Common myeloid progenitor, CD34-positive (primary cell): ENCODE measurements around the gene OTOR.

ENCODE experiments used
- CTCF ChIA-PET: fragments of 350-600 bp; sonication (Branson Sonifier 250); formaldehyde crosslinking; loops from one replicate; lab custom pipeline; 2021; ENCODE audit warnings: antibody characterized with exemption; lab: Charles Lee
- POLR2A ChIA-PET: fragments of 350-600 bp; sonication (Branson Sonifier 250); formaldehyde crosslinking; loops from one replicate; lab custom pipeline; 2021; ENCODE audit warnings: antibody characterized with exemption; lab: Charles Lee
- DNase-seq, 3 donors: peaks; one replicate each; pipeline versions ENCODE4 v3.0.0 to v3.0.0-alpha.2; 2013
- H3K27ac ChIP-seq, 2 experiments: 1 replicate in 1 of 2; 2 replicates in 1 of 2; pipeline ENCODE4 v1.7.0; 2013; ENCODE audit warnings: inconsistent platforms in 2 of 2, low read length in 2 of 2, mild to moderate bottlenecking in 2 of 2, low read depth in 1 of 2, moderate library complexity in 1 of 2; ENCODE audit not compliant: severe bottlenecking in 2 of 2, insufficient read depth in 1 of 2, poor library complexity in 1 of 2
- H3K27me3 ChIP-seq, 5 experiments: replicated peaks in 2 of 5; 1 replicate in 3 of 5; 2 replicates in 2 of 5; pipeline versions ENCODE4 v1.6.1 to v1.7.0; 2013; ENCODE audit warnings: low read length in 4 of 5, mild to moderate bottlenecking in 2 of 5, moderate library complexity in 2 of 5, inconsistent platforms in 1 of 5; ENCODE audit not compliant: insufficient read depth in 5 of 5, control insufficient read depth in 4 of 5
- H3K36me3 ChIP-seq, 4 experiments: 1 replicate in 2 of 4; 2 replicates in 2 of 4; pipeline versions ENCODE4 v1.6.1 to v1.7.0; 2013; ENCODE audit warnings: low read length in 3 of 4, control low read depth in 1 of 4, mild to moderate bottlenecking in 1 of 4; ENCODE audit not compliant: control insufficient read depth in 4 of 4, insufficient read depth in 4 of 4
- H3K4me1 ChIP-seq, 4 experiments: 1 replicate in 3 of 4; 2 replicates in 1 of 4; pipeline versions ENCODE4 v1.6.1 to v1.7.1; 2013; ENCODE audit warnings: low read length in 3 of 4, mild to moderate bottlenecking in 3 of 4, control low read depth in 1 of 4, inconsistent platforms in 1 of 4, moderate library complexity in 1 of 4; ENCODE audit not compliant: control insufficient read depth in 4 of 4, insufficient read depth in 4 of 4; ENCODE audit errors: control extremely low read depth in 1 of 4
- H3K4me3 ChIP-seq, 7 experiments: 1 replicate in 4 of 7; 2 replicates in 3 of 7; pipeline versions ENCODE4 v1.5.1 to v1.7.0; 2013; ENCODE audit warnings: mild to moderate bottlenecking in 7 of 7, low read length in 6 of 7, moderate library complexity in 6 of 7, inconsistent platforms in 2 of 7, low read depth in 2 of 7, control low read depth in 1 of 7; ENCODE audit not compliant: insufficient read depth in 4 of 7, control insufficient read depth in 1 of 7; ENCODE audit errors: extremely low read depth in 1 of 7
- H3K9me3 ChIP-seq, 5 experiments: 1 replicate in 4 of 5; 2 replicates in 1 of 5; pipeline versions ENCODE4 v1.6.1 to v1.7.1; 2013; ENCODE audit warnings: low read length in 4 of 5, mild to moderate bottlenecking in 2 of 5, inconsistent platforms in 1 of 5, low read depth in 1 of 5, moderate library complexity in 1 of 5; ENCODE audit not compliant: control insufficient read depth in 4 of 5, insufficient read depth in 2 of 5; ENCODE audit errors: control extremely low read depth in 1 of 5
- WGBS: methylation state at CpG from one replicate; pipeline ENCODE4 v1.1.5; 2013; ENCODE audit not compliant: insufficient coverage; 5-methylcytosine and 5-hydroxymethylcytosine counted together

OTOR gene

GRCh38 chr20:16729080-16729479 is 19.1 kb upstream of the OTOR start:
- peak overlapping the region in 4 of 7 experiments; percentile 76 to 97 (median 92) for H3K4me3 ChIP-seq
- CTCF ChIA-PET, result interaction anchor here (1.7 kb wide), 1 partner anchor 11 kb away, joined by 3 read pairs; no protein-coding TSS in a partner anchor
- peaks cover 0 to 5% (median 0%) of the 10 kb centered on the region in 5 experiments for H3K9me3 ChIP-seq
- no peak for DNase-seq
- 94% methylated on average over 1 of the region's 1 CpG for WGBS
- H3K4me1 ChIP-seq, result peaks cover 5 to 20% (median 16%) of the 10 kb centered on the region in 4 experiments
- H3K36me3 ChIP-seq, result peaks cover 7 to 20% (median 15%) of the 10 kb centered on the region in 4 experiments
- H3K27ac ChIP-seq, result peak overlapping the region in 1 of 2 experiments; percentile 97
- POLR2A ChIA-PET, result no interaction called here
- H3K27me3 ChIP-seq, result peaks cover 5 to 34% (median 10%) of the 10 kb centered on the region in 5 experiments

GRCh38 chr20:16729565-16730460 is 18.3 kb upstream of the OTOR start, which contains the start of gene SNRPB2:
TSS of gene SNRPB2 (plus strand) at chr20:16730026. CDS start at chr20:16731703, 1,677 bp downstream.
- DNase-seq, result peak; percentile 96 to 98 (median 97)
- WGBS, result 6% methylated on average over 44 of the region's 57 CpGs

GRCh38 chr20:16732506-16733152 is 15.5 kb upstream of the OTOR start:
- POLR2A ChIA-PET, result no interaction called here
- Histone ChIP-seq H3K4me1 (peaks cover 5 to 20% (median 16%) of the 10 kb centered on the region in 4 experiments), H3K4me3 (no peak overlapping the region), H3K9me3 (no peaks in the 10 kb centered on the region), H3K27ac (no peak overlapping the region), H3K27me3 (peaks cover 0 to 11% (median under 1%) of the 10 kb centered on the region in 5 experiments), H3K36me3 (peaks cover 25 to 46% (median 35%) of the 10 kb centered on the region in 4 experiments)
- DNase-seq, result no peak
- 86% methylated on average over 4 of the region's 4 CpGs for WGBS
- CTCF ChIA-PET, result interaction anchor here (1.3 kb wide), 1 partner anchor 21 kb away, joined by 3 read pairs; no protein-coding TSS in a partner anchor

More at GRCh38 chr20:16729565-16730460, 18.3 kb upstream of the OTOR start, which contains the start of gene SNRPB2:
- H3K27me3 ChIP-seq, result peaks cover 5 to 28% (median 10%) of the 10 kb centered on the region in 5 experiments
- ChIA-PET CTCF (interaction anchor here (0.6 to 1.7 kb wide), 3 partner anchors 9 to 31 kb away, joined by 3 to 4 read pairs (median 3); no protein-coding TSS in a partner anchor), POLR2A (no interaction called here)
- H3K9me3 ChIP-seq, result peaks cover 0 to 4% (median 0%) of the 10 kb centered on the region in 5 experiments
- H3K4me1 ChIP-seq, result peaks cover 5 to 20% (median 16%) of the 10 kb centered on the region in 4 experiments
- H3K27ac ChIP-seq, result peak within 1 kb of the TSS; percentile 96 to 97
- peak within 1 kb of the TSS; percentile 76 to 97 (median 91) for H3K4me3 ChIP-seq
- peaks cover 11 to 25% (median 21%) of the 10 kb centered on the region in 4 experiments for H3K36me3 ChIP-seq

GRCh38 chr20:16740365-16741072 is 7.6 kb upstream of the OTOR start:
- Histone ChIP-seq H3K27ac (no peak overlapping the region), H3K9me3 (no peaks in the 10 kb centered on the region), H3K4me1 (no peaks in the 10 kb centered on the region), H3K4me3 (no peak overlapping the region), H3K36me3 (peaks cover 20 to 45% (median 31%) of the 10 kb centered on the region in 4 experiments), H3K27me3 (no peaks in the 10 kb centered on the region)
- POLR2A ChIA-PET, result no interaction called here
- WGBS, result 85% methylated on average over 2 of the region's 6 CpGs
- no peak for DNase-seq
- CTCF ChIA-PET, result interaction anchor here (0.7 to 2.3 kb wide), 3 partner anchors 12 to 21 kb away, joined by 3 to 6 read pairs (median 4); no protein-coding TSS in a partner anchor

- CTCF ChIA-PET, result no interaction called here
- Histone ChIP-seq H3K9me3 (no peaks in the 10 kb centered on the region), H3K4me1 (no peaks in the 10 kb centered on the region), H3K4me3 (no peak overlapping the region), H3K27me3 (peaks cover 0 to 7% (median 4%) of the 10 kb centered on the region in 5 experiments), H3K27ac (no peak overlapping the region), H3K36me3 (peaks cover 8 to 22% (median 12%) of the 10 kb centered on the region in 4 experiments)
- POLR2A ChIA-PET, result no interaction called here
- DNase-seq, result no peak
- WGBS, result 80% methylated on average over 3 of the region's 3 CpGs
Measured at GRCh38 chr20:16744178-16744807, 3.9 kb upstream of the OTOR start.

- ChIA-PET CTCF (no interaction called here), POLR2A (no interaction called here)
- Histone ChIP-seq H3K36me3 (peaks cover 7 to 15% (median 11%) of the 10 kb centered on the region in 4 experiments), H3K4me1 (no peaks in the 10 kb centered on the region), H3K9me3 (no peaks in the 10 kb centered on the region), H3K4me3 (no peak overlapping the region), H3K27ac (no peak overlapping the region), H3K27me3 (peaks cover 0 to 8% (median 6%) of the 10 kb centered on the region in 5 experiments)
- no peak for DNase-seq
- 92% methylated on average over 3 of the region's 5 CpGs for WGBS
Measured at GRCh38 chr20:16745204-16745603, 3.0 kb upstream of the OTOR start.
